MM.1S (cell line): ENCODE results near the gene BPI.
"Not testable (repeated sequence)": the region's sequence is repeated elsewhere in the genome, so short reads cannot be mapped to it uniquely, and the experiment has no call there.

Experiments used
- CTCF ChIP-seq: fragments of 300-600 bp; sonication (generic); IDR thresholded peaks from 2 replicates; pipeline ENCODE4 v1.5.1; 2016; ENCODE audit warnings: antibody characterized with exemption, low read length, mixed read lengths
- EZH2 ChIP-seq: fragments of 300-600 bp; sonication (generic); optimal IDR thresholded peaks from 2 replicates; pipeline ENCODE3; 2017; ENCODE audit warnings: low read depth, mild to moderate bottlenecking, antibody characterized with exemption, low read length, mixed read lengths
- EZH2phosphoT487 ChIP-seq: fragments of 300-600 bp; sonication (generic); IDR thresholded peaks from 2 replicates; pipeline ENCODE4 v1.6.1; 2018; ENCODE audit warnings: antibody characterized with exemption, low read length

DNA sequence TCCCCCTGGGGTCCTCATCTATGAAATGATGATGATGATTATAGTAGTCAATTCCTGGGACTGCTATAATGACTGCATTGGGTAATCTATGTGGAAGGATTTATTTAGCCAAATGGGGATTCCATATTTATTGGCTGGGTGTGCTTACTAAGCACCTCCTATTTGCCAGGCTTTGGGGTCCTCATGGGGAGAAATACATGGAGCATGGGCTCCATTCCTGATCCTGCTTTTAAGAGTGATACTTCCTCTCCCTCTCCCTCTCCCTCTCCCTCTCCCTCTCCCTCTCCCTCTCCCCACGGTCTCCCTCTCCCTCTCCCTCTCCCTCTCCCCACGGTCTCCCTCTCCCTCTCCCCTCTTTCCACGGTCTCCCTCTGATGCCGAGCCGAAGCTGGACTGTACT is 73.9 kb downstream of the BPI start:
- not testable (repeated sequence) for TF ChIP-seq CTCF, EZH2, EZH2phosphoT487
